ENCODE measurements around the gene CCDC9B. TPM values are rescaled to one million over a fixed set of nuclear protein-coding genes. Genes with fewer than 3 reads are reported as not detected.

Gene CCDC9B
- total and polyA plus RNA-seq, 7 donors: 14.5 to 161 (median 87.0) TPM

- no peak for ATAC-seq
- DNase-seq: no peak
- Histone ChIP-seq H3K4me1 (peaks cover 35% of the 10 kb centered on the region), H3K4me3 (no peak overlapping the region), H3K9me3 (no peaks in the 10 kb centered on the region), H3K27ac (peak overlapping the region; percentile 23), H3K27me3 (ENCODE audit: insufficient read depth in 3 of 3, low read length in 2 of 3) (no peaks in the 10 kb centered on the region), H3K36me3 (ENCODE audit: insufficient read depth in 1 of 2, low read depth in 1 of 2) (no peaks in the 10 kb centered on the region)
- no peak for TF ChIP-seq CTCF (IDR thresholded peaks at IDR 0.05)
- intact Hi-C loops (cut with DNase I): loop anchor here in 1 of 2 donors (5.0 kb wide), 1 partner anchor 78 kb away; no protein-coding TSS in a partner anchor
- WGBS, 3 donors: 42 to 55% (median 44%) methylated on average over 6 of the region's 6 CpGs
Observed at GRCh38 chr15:40344217-40344616, 3.5 kb upstream of the CCDC9B start.

- Histone ChIP-seq H3K27ac (peak overlapping the region; percentile 93), H3K36me3 (ENCODE audit: insufficient read depth in 1 of 2, low read depth in 1 of 2) (no peaks in the 10 kb centered on the region), H3K27me3 (ENCODE audit: insufficient read depth in 3 of 3, low read length in 2 of 3) (no peaks in the 10 kb centered on the region), H3K9me3 (no peaks in the 10 kb centered on the region), H3K4me1 (peaks cover 42% of the 10 kb centered on the region), H3K4me3 (no peak overlapping the region)
- intact Hi-C loops (cut with DNase I): loop anchor here in 1 of 2 donors (5.0 kb wide), 1 partner anchor 79 kb away; no protein-coding TSS in a partner anchor
- ATAC-seq (no peak), DNase-seq (peak in 1 of 2 donors; percentile 58)
- TF ChIP-seq CTCF (IDR thresholded peaks at IDR 0.05): no peak
- WGBS, 3 donors: 76 to 88% (median 84%) methylated on average over 10 of the region's 10 CpGs
Observed at GRCh38 chr15:40343512-40343911, 2.8 kb upstream of the CCDC9B start.

GRCh38 chr15:40342416-40343320, 1.9 kb upstream of the CCDC9B start:
- no peaks in the 10 kb centered on the region for H3K27me3 ChIP-seq (ENCODE audit: insufficient read depth in 3 of 3, low read length in 2 of 3)
- WGBS, 3 donors: 78 to 79% (median 79%) methylated on average over 7 of the region's 7 CpGs
- peak overlapping the region; percentile 93 for H3K27ac ChIP-seq
- DNase-seq (peak in 1 of 2 donors; percentile 12), ATAC-seq (no peak)
- no peak for TF ChIP-seq CTCF (IDR thresholded peaks at IDR 0.05)
- H3K9me3 ChIP-seq: no peaks in the 10 kb centered on the region
- H3K36me3 ChIP-seq (ENCODE audit: insufficient read depth in 1 of 2, low read depth in 1 of 2): no peaks in the 10 kb centered on the region
- intact Hi-C loops (cut with DNase I): loop anchor here in 1 of 2 donors (5.0 kb wide), 1 partner anchor 80 kb away; no protein-coding TSS in a partner anchor
- no peak overlapping the region for H3K4me3 ChIP-seq
- peaks cover 50% of the 10 kb centered on the region for H3K4me1 ChIP-seq

GRCh38 chr15:40340038-40340739, 550 bp downstream of the CCDC9B start:
- Histone ChIP-seq H3K4me1 (peaks cover 68% of the 10 kb centered on the region), H3K36me3 (ENCODE audit: insufficient read depth in 1 of 2, low read depth in 1 of 2) (peaks cover 0 to 22% of the 10 kb centered on the region in 2 donors), H3K4me3 (peak overlapping the region; percentile 66), H3K27me3 (ENCODE audit: insufficient read depth in 3 of 3, low read length in 2 of 3) (no peaks in the 10 kb centered on the region), H3K27ac (peak overlapping the region; percentile 93), H3K9me3 (no peaks in the 10 kb centered on the region)
- ATAC-seq: peak; percentile 67 to 83 (median 75)
- intact Hi-C loops (cut with DNase I): loop anchor here in 1 of 2 donors (5.0 kb wide), 1 partner anchor 82 kb away; no protein-coding TSS in a partner anchor
- TF ChIP-seq CTCF (IDR thresholded peaks at IDR 0.05): no peak
- 5 to 11% (median 7%) methylated on average over 14 of the region's 14 CpGs for WGBS, 3 donors
- peak; percentile 85 to 95 for DNase-seq
